Measurements from ENCODE around the gene VWA8.

DNA sequence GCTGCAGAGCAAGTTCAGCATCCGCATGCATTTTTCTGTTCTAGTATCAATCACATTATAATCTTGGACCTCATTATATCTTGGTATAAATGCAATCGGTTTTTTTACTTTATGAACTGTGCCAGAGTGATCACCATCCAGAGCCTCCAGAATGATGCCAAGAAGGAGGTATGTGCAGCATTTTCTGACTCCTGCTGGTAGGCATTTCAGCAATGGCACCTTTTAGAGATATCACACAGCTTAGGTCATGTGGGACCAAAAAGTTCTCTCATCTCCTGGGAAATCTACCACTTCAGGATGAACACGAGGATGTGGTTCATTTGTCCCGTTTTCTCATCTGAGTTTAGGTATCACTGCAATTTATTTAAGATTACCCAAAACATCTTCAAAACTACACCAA lies 220.4 kb downstream of the VWA8 start:
- TF ChIP-seq, protein P1, sequence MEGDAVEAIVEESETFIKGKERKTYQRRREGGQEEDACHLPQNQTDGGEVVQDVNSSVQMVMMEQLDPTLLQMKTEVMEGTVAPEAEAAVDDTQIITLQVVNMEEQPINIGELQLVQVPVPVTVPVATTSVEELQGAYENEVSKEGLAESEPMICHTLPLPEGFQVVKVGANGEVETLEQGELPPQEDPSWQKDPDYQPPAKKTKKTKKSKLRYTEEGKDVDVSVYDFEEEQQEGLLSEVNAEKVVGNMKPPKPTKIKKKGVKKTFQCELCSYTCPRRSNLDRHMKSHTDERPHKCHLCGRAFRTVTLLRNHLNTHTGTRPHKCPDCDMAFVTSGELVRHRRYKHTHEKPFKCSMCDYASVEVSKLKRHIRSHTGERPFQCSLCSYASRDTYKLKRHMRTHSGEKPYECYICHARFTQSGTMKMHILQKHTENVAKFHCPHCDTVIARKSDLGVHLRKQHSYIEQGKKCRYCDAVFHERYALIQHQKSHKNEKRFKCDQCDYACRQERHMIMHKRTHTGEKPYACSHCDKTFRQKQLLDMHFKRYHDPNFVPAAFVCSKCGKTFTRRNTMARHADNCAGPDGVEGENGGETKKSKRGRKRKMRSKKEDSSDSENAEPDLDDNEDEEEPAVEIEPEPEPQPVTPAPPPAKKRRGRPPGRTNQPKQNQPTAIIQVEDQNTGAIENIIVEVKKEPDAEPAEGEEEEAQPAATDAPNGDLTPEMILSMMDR (IDR thresholded peaks at IDR 0.05), result no peak
- no peak for TF ChIP-seq POLR2A (IDR thresholded peaks at IDR 0.05)

Data from thyroid gland (tissue), 4 donors.